GM12891 (cell line): ENCODE results near the gene LRRC75A.
"Not testable (repeated sequence)": the region's sequence is repeated elsewhere in the genome, so short reads cannot be mapped to it uniquely, and the experiment has no call there.

Experiments used
- PAX5 ChIP-seq: IDR thresholded peaks from 2 replicates; pipeline ENCODE4 v1.6.1; 2011; ENCODE audit warnings: low read length, moderate library complexity, mild to moderate bottlenecking; ENCODE audit not compliant: insufficient read depth, severe bottlenecking
- POLR2AphosphoS5 ChIP-seq: IDR thresholded peaks from 2 replicates; pipeline ENCODE4 v1.6.1; 2011; ENCODE audit warnings: low read depth, low read length, control low read depth
- SPI1 ChIP-seq: IDR thresholded peaks from 2 replicates; pipeline ENCODE4 v1.6.1; 2011; ENCODE audit warnings: low read depth, low read length, control low read depth
- TAF1 ChIP-seq: IDR thresholded peaks from 2 replicates; pipeline ENCODE4 v1.6.1; 2011; ENCODE audit warnings: low read depth, low read length, control low read depth

- TF ChIP-seq PAX5, POLR2AphosphoS5, TAF1, SPI1: not testable (repeated sequence)
Measured at GRCh38 chr17:16396693-16397092, 95.3 kb downstream of the LRRC75A start.
